Epidermal melanocyte (primary cell): ENCODE measurements around the gene GLI3.

Source experiments
- DNase-seq: peaks from one replicate; pipeline ENCODE4 v3.0.0; 2011; ENCODE audit warnings: low spot score; ENCODE audit not compliant: insufficient read length

Gene GLI3

DNA sequence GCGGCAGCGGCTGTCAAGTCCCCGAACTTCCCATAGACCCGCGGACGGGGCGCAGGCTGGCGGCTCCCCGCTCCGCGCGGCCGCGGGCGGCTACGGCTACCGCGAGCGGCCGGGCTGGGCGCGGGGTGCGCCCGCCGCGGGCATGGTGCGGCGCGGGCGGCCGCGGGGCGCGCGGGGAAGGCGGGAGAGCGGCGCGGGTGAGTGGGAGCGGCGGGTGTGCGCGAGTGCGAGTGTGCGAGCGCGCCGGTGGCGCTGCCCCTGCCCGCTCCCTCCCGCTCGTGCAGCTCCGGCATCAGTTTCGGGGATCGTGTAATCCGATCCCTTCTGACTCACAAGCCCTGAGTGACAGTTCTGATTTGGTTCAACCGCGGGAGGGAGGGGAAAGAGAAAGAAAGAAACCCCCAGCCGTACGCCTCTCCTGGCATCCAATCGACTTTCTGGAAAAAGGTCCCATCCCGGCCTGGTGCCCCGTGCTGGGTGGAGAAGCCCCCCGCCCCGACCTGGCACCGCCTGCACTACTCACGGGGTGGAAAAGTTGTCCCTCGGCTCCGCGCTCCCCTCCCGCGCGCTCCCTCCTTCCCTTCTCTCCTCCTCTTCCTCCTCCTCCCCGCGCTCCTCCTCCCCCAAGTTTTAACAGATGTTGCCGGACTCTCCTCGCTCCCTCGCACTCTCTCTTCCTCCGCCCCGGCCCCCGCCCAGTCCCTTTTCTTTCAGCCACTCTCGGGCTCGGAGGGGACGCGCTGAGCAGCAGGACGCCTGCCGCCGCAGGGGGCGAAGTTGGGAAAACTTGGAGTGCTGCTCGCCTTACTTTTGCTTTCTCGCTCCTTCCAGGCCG, at the start of gene GLI3:
TSS of gene GLI3 (minus strand) at position 234 of the 835 bp plus-strand sequence. CDS start 13,956 bp downstream, outside the sequence.
- DNase-seq, result peak; percentile 96

DNA sequence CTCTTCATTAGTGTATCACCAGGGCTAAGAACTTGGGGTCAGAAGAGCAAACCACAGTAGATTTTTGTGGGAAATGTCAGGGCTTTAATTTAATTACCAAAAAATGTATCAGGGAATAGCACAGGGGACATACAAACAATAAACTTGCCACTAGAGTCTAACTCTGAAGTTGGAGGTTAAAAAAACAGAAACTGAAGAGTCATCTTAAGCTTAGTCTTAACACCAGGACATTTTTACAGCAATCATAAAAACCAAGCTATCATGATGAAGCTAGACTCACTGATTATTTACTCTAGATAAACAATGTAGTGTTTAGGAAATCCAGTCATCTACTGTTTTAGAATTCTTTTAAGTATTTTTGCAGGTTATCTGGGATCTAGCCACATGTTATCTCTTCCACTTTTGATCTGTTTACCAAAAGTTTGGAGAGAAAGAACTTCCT, 48.4 kb upstream of the GLI3 start:
- DNase-seq, result no peak

GRCh38 chr7:42283553-42283952, 46.5 kb upstream of the GLI3 start:
- DNase-seq, result no peak

DNA sequence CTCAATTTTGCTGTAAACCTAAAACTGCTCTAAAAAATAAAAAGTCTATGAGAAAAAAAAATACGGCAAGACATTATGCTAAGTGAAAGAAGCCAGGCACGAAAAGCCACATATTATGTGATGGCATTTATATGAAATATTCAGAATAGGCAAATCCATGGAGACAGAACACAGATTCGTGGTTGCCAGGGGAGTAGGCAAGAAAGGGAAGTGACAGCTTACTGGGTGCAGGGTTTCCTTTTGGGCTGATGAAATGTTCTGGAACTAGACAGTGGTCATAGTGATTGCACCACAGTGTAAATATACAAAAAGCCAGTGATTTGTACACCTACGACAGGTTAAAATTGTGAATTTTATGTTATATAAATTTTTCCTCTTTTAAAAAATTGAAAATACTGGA, 41.3 kb upstream of the GLI3 start:
- DNase-seq, result no peak

- no peak for DNase-seq
Observed at GRCh38 chr7:42274053-42274452, 37.0 kb upstream of the GLI3 start.

DNA sequence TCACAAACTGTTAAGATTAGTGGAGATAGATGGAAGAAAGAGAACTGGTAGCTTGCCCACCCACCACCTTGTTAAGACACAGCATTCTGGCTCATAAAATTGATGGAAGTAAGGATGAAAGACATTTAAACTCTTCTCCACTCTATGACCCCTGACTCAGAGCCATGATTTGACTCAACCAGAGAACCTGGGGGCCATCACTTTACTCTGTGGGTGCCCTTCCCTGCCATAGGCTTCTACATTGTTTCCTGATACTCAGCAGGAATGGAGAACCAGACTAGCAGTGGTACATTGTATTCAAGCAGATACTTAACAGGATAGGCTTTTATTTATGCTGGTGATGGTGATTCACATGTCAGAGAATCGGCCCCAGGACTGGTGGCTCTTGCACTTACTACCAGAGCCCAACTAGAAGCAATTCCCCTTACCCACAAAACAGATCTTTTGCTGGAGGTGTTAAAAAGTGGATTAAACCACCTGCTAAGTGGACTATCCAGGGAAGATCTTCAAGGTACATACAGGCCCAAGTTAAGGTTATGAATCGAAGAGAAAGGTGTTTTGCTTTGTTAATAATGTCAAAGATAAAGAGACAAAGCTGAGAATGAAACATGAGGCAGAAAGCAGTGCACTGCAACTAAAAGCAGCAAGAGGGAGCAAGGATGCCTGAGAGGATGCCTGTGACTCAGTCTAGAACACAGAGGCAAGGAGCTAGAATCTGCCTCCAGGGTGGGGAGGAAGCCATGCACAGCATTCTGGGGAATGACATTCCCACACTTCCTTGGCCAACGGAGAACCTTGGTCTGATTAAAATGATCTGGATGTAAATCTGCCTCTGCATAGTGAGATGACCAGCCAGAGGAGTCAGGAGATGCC, 36.0 kb upstream of the GLI3 start:
- no peak for DNase-seq

- no peak for DNase-seq
Observed at GRCh38 chr7:42269161-42269560, 32.2 kb upstream of the GLI3 start.

GRCh38 chr7:42264702-42265101, 27.7 kb upstream of the GLI3 start:
- no peak for DNase-seq

DNA sequence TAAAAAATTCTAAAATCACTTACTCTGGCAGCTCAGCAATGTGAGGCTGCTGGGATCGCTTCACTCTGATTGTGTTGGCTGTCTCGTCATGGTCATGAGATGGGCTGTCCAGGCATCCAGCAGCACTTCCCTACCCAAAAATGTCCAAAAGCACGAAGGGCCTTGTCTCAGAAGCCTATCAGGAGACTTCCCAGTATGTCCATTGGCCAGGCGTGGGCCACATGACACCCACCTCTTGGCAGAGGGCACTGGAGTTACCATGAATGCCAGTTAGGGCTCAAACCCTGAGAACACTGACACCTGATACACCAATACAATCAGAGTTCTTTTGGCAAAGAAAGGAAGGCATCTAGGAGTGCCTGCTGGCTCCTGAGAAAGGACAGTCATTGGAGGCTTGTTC, 27.0 kb upstream of the GLI3 start:
- DNase-seq, result no peak

DNA sequence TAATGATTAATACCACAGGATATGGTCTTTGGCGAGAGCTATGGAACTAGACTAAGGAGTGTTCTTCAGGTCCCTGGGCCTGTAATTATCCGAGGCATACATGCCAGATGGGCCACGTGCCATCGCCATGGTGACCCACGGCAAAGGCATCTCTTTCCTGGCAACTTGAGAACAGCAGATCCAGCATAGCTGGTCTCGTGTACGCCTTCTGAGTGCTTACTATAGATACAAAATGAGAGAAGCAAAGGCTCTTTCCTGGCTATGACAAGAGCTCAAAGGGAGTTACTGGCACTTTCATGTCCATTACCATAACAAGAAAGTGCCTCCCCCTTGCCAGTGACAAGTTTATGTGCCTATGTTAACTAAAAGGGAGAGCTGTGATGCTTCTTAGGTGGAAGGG, 26.0 kb upstream of the GLI3 start:
- DNase-seq, result no peak

DNA sequence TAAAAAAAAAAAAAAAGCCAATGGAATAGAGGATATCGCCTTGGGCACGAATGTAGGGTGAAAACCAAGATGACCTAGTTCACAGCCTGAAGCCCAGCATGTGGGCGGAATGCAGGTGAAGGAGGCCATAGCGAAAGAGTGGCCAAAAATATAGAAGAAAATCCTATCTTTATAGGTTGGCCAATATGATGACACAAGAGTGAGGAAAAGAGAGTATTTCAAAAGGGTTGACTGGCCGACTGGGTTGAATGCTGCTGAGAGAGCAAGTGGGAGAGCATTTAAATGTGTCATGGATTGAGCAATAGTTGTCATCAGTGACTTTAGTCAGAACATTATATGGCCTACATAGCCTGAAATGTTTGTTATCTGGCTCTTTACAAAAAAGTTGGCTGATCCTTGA, 17.2 kb upstream of the GLI3 start:
- no peak for DNase-seq

DNA sequence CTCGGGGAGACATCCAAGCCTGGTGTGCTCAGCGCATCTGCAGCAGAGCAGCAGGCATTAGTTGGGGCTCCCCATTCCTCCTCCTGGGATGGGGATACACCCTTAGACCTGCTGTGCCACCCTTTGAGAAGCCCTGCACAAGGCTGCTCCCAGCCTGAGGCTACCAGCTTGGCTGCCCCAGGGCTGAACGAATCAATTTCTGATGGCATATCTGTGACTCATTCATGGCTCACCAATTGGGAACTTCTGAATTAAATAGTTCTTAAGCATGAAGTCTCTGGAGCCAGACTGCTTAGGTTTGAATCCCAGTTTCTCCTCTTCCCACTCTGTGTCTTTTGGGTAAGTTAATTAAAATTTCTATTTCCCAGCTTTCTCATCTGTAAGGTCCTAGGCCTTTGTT, 16.3 kb upstream of the GLI3 start:
- no peak for DNase-seq

DNA sequence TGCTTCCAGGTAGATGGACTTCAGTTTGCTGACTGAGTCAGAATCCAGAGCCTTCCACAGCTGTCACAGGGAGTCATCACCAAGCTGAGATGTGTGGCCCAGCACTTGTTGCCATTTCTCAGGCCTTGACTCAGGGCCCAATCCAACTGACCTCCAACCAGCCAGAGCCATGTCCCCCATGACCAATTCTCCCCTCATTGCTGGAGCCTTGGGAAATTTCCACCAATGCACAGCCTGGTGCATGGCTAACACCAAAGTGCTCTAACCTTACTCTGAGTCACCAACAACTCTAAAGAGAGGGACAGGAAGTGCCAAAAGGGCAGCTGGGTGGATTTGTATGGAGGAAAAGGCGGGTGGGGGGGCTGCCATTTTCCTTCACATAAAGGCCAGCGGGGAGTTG, 13.4 kb upstream of the GLI3 start:
- DNase-seq, result no peak

DNA sequence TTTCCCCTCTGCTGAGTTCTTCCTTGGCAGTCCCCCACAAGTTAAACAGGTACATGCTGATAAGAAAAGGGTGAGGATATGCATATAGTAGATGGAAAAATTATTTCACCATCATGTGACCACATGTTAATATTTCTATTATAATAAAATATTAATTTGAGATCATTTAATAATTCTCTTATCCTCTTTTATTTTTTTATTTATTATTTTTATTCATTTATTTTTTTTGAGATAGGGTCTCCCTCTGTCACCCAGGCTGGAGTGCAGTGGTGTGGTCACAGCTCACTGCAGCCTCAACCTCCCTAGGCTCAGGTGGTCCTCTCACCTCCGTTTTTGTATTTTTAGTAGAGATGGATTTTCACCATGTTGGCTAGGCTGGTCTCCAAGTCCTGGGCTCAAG, 11.6 kb upstream of the GLI3 start:
- no peak for DNase-seq

GRCh38 chr7:42247301-42247700, 10.3 kb upstream of the GLI3 start:
- DNase-seq, result peak; percentile 30

GRCh38 chr7:42244828-42245227, 7.8 kb upstream of the GLI3 start:
- DNase-seq, result no peak

DNA sequence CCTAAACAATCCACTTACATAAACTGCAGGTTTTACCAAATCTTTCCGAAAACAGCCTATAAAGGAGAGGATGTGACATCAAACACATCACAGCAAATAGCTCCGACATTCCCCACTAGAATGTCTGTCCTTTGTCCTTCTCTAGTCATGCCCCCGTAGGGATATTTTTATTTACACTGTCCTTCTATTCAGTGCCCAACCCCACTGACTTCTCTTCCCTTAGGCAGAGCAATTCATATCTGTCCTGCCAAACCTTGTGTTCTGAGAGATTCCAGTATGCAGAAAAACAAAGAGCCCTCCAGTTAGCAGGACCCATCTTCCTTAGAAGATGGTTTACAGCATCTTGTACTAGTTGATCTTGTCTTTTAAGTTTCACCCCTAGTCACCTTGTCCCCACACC, 5.4 kb upstream of the GLI3 start:
- no peak for DNase-seq

DNA sequence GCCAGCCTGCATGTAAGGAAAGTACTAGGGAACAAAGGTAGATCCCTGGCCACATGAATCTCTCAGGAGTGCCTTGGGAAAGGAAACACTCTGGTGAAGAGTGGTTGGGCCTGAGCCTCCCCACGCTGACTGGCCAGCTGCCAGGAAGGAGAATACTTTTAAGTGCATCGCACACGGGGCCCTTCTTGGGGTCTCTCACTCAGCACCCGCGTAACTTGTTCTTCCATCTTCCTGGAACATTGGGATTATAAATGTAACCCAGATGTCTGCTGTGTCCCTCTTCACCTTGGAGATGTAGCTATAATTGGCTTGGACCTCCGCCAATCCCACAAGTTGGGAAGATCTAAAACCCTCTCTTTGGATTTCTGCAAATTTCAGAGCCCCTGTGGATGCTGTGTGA, 4.4 kb upstream of the GLI3 start:
- no peak for DNase-seq

DNA sequence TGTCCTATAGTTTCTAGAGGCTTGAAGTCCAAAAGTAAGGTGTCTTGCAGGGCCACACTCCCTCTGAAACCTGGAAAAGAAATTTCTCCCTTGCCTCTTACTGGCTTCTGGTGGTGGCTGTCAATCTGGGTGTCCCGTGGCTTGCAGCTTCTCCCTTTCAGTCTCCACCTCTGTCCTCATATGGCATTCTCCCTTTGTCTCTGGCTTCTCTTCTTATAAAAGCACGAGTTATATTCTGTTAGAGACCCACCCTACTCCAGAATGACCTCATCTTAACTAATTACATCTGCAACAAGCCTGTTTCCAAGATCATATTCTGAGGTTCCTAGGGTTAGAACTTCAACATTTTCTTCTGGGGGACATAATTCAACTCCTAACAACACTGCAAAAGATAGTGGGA, 3.4 kb upstream of the GLI3 start:
- no peak for DNase-seq

- DNase-seq, result peak; percentile 30
Observed at GRCh38 chr7:42238709-42239366, 1.8 kb upstream of the GLI3 start.

GRCh38 chr7:42237811-42238541, 967 bp upstream of the GLI3 start:
- no peak for DNase-seq
